ELR (cell line): ENCODE data around the gene APCDD1L.

Experiments used
- DNase-seq: peaks from one replicate; pipeline ENCODE4 v3.0.0-alpha.2; 2015; ENCODE audit warnings: low read depth

The APCDD1L gene

DNA sequence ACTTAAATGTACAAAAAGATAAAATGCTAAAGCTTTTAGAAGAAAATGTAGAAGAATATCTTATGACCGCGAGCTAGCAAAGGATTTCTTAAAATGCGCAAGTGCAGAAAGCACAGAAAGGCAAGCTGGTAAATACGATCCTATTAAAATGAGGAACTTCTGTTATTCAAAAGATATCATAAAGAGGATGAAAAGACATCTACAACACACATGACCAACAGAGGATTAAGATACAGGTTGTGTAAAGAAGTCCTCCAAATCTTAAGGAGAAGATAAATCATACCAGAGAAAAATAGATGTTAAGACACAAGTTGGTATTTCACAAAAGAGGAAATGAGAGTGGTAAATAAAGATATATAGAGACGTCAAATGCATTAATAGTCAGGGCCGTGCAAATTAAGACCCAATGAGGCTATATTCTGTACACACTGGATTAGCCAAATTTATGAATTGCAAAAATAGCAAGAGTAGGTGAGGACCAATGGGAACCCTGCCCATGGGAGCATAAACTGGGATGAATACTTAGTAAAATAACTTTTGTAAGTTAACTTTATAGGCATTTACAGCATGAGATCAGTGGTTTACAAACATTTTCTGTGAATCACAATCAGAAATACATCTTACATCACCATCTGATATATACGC, 23.0 kb downstream of the APCDD1L start:
- no peak for DNase-seq

DNA sequence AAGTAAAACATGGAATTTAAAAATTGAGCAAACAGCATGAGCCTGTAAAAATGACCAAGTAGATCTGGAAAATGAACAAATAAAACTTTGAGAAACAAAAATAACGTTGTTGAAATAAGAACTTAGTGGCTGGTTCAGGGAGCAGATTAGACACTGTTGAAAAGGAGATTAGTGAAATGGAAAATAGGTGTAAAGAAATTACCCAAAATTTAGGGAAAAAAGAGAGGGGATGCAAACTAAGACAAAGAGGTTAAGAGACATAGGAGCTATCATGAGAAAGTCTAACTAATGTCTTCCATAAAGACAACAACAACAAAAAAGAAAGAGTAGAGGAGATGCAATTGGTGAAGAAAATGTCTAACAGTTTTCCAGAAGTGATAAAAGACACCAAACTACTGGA, 29.0 kb downstream of the APCDD1L start:
- no peak for DNase-seq

DNA sequence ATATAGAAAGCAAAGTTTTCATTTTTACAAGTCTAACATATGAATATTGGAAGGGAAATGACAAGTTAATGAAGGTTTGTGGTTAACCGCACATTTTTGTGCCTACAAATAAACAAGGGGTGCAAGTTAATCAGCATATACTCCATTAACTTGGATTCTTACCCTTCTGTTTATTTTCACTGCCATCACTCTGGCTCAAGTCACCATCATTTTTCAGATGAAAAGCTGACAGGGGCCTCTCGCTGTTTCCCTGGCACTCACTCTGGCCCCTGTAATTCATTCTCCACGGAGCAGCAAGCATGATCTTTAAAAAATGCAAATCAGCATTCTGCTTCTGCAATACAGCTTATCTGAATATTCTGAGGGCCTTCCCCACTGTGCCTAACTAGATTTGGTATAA, 29.8 kb downstream of the APCDD1L start:
- no peak for DNase-seq

DNA sequence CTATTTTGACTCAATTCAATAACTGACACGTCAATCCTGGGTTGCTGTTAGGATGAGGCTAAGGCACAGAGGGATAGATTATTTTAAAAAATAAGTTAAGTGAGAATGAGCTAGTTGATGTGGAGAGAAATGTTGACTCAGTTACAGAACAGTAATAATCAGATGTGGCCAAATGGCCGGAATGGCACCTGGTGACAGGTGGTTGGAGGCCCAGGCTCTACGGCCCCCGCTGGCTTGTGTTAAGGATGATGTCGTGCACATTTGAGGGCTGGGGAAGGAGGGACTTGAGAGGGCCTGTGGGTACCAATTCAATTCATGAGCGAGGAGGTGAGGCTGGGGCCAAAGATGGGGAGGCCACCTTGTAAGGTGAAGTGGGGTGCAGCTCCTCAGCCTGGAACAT, 31.7 kb downstream of the APCDD1L start:
- DNase-seq = no peak

DNA sequence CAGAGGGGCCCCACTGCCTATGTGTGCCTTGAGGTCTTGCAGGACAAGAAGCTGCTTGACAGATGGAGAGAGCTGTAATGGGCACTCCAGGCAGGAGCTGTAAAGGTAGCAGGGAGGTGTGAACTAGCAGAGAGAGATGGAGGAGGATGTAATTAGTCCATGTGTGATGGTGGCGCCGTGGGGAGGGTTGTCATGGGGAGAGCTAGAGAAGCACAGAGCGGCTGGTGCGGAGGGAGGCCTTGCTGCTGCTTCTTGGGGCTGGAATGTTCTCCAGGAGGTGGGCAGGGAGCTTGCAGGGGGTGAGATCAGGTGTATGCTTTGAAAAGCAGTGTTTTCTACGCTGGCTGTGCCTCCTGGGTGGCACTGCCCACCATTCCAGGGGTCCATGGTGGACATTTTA, 32.1 kb downstream of the APCDD1L start:
- no peak for DNase-seq

DNA sequence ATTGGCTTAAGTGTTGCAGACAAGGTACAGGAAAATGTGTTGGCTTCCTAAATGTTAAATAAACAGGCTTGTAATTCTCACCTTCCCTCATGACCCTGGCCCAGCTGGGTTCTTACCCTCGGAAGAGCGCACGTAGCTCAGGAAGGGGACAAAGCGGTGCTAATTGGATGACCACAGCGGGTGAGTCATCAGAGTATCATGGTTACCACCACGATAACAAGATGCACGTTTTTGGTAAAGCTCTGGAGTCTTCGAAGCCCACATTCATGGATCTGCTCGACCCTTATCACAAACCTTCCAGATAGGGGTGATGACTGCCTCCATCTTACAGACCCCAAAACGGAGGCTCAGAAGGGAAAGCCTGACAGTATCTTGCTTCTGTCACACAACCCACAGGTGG, 32.8 kb downstream of the APCDD1L start:
- DNase-seq = peak; percentile 44

DNA sequence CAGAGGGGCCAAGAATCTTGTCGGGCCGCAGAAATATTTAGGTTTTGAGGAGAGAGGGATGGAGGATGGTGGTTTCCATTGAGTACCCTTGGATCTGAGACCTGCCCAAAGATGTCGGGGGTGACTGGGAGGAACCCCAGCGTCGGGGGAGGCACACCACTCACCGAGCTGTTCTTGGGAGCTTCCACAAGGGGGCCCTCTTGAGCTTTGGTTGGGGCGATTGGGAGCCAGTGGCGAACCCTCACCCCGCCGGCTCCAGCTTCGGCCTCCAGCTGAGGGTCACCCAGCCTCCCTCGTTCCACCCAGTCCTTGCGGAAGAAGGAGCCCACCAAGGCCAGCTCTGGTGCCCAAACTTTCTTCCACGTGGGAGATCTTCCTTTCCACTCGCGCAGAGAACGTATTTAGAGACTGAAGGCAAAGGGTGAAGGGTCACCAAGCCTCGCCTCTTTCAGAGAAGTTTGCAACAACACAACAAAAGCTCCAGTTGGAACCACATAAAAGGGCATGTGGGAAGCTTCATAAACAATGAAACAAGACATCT, 33.6 kb downstream of the APCDD1L start:
- DNase-seq = peak; percentile 72

DNA sequence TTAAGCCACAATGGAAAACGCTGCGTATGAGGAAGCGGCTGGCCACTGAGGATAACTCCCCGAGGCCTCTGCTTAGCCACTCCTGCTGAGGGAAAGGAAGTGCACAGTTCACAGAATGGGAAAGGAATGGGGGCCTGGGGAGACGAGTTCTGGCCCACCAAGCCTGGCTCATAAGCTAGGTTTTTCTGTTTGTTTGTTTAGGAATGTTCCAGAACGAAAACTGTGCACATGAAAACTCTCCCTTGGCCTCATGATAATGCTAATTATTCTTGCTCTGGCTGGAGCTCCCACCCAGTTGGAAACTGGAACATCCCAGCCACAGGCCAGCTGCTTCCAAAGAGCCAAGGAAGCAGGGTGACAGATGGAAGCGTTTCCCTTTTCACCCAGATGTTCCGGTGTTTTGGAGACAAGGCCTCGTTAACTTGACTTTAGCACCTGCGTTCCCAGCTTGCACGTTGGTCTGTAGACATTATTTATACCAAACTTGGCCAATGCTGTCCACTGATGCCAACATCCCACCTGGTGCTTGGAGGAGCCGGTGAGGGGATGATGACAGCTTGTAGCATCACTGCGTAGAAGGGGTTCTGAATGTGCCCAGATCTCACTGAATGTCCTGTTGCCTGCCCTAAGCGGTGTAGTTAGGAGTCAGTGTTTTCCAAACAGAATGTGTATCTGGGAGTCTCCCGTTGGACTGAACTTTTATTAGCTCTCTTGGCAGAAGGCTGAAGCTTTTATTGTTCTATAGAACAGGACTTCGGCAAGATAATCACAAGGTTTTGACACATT, 34.5 kb downstream of the APCDD1L start:
- DNase-seq = no peak

DNA sequence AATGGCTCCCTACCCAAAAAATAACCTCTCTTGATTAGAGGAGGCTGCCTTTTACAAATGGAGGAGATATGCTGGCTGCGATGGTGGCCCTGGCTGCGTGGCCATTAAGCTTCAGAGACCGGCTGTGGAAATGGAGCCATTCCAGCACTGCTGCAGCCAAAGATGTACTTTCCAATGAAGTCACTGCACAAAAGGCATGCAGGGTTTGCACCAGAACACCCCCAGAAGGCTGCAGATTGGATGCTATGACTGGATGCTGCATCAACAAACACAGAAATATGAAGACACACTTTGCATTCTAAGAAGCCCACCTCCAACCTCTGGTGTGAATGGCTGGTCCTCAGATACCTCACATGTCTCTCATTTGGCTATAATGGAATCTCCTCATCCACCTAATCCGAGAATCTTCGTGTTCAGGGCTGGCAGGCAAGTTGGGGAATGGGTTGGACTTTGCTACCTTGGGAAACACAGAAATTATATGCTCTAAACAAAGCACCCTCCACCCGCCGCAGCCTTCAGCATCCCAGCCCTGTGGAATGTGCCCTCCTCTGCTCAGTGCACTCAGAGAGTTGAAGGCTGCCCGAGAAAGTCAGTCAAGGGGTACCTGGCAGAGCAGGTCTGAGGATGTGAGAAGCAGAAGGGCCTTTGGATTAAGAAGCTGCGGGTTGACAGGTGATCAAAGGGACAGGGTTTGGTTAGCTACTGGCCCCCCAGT, 35.3 kb downstream of the APCDD1L start:
- no peak for DNase-seq

DNA sequence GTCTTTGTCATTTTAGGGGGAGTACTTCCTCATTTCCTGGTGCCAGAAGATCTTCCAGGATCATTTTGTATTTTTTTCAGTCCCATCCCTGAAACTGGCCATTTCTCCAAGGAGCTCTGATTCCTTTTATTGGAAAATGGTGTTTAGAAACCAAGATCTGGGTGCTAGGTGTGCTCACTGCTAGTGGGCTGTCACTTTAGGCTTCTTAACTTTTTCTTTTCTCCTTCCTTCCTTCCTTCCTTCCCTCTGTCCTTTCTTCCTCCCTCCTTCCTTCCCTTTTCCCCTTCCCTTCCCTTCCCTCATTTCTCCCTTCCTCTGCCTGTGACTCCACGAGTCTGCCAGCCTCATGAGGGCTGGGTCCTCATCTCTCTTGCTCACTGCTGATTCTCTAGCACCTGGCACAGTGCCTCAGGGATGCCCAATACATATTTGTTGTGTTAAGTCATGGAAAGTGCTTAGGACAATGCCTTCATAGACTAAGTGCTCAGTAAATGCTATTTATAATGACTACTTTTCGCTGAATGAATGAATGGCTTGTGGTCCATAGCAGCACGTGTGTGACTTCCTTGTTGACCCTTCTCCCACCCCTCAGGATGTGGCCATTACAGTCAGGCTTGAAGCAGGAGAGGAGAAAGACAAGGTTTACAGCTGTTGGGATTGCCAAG, 36.9 kb downstream of the APCDD1L start:
- peak; percentile 62 for DNase-seq

DNA sequence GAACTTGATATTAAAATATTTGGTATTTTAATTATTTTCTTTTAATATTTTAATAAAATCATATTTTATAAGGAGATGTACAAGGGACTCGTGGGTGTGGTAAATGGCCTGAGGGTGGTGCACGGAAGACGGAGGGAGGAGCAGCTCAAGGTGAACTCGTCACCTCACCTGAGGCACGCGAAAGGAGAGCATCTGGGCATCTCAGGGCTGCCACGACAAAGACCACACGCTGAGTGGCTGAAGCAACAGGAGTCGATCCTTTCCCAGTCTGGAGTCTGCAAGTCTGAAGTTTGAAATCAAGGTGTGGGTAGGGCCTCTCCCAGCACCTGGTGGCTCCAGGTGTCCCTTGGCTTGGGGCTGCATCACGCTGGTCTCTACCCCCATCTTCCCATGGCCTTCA, 39.7 kb downstream of the APCDD1L start:
- no peak for DNase-seq

DNA sequence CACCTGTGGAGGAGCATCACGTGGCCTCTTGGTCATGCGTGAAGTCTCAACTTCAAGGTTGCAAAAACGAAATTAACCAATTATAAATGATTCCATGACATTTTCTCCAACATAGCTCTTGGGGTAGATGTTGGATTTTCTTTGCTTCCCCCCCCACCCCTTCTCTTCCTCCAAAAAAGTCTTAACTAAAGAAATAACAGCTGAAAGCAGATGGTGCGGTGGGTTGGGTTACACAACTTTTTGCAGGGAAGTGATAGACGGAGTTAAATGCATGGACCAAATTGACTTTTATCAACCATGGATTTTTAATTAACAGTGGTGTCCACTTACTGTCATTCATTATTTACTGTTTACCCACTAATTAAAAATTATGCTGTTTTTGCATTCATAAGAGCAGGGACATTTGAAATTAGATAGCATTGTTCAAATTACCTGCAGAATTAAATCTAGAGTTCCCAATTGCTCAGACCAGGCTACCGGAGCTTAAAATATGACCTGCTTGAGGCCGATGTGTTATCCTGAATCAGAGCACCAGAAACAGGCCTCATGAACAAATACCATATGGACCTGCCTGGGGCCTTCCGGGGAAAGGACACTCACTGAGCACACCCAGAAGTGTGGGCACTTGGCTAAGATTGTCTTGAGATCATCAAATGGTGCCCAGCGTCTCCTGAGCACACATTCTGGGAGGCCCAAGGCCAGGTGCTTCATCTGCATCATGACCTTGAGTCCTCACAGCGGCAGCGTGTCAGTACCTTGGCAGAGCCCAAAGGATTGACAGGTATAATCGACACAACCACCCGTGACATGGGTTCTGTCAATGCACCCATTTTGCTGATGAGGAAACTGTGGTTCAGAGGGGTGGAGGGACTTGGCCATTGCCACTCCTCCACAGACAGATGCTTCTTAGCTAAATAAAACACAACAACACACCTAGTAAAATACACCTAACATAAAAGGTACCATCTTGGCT, 41.5 kb downstream of the APCDD1L start:
- DNase-seq = no peak

DNA sequence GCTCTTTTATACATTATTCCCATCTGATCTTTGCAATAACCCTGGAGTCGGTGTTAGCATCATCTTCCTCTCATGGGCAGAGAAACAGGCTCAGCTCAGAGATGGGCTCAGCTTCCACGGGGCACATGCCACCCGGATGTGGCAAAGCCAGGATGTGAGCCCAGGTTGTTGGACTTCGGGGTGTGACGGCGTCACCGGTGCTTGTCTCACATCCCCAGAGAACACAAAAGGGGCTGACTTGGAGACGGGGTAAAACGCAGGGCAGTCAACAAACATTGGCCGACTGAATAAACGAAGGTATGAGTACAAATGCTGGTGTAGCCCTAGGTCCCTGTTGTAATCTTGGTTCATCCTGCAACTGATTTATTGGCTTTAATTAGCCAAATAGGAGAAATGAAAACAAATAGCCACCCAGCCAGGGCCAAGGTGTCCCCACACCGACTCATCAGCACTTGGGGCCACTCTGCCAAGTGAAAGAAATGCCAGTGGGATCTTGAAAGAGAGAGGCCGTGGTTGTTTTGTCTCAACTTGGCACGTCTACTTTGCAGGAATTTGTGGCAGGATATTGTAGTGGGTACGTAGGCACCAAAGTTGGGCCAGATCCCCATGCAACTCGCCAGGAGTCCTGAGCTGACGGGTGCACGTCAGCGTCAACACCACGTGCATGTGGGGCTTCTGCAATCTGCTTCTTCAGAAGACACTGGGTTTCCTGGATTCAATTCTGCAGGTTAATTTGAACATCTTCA, 42.8 kb downstream of the APCDD1L start:
- DNase-seq = no peak

DNA sequence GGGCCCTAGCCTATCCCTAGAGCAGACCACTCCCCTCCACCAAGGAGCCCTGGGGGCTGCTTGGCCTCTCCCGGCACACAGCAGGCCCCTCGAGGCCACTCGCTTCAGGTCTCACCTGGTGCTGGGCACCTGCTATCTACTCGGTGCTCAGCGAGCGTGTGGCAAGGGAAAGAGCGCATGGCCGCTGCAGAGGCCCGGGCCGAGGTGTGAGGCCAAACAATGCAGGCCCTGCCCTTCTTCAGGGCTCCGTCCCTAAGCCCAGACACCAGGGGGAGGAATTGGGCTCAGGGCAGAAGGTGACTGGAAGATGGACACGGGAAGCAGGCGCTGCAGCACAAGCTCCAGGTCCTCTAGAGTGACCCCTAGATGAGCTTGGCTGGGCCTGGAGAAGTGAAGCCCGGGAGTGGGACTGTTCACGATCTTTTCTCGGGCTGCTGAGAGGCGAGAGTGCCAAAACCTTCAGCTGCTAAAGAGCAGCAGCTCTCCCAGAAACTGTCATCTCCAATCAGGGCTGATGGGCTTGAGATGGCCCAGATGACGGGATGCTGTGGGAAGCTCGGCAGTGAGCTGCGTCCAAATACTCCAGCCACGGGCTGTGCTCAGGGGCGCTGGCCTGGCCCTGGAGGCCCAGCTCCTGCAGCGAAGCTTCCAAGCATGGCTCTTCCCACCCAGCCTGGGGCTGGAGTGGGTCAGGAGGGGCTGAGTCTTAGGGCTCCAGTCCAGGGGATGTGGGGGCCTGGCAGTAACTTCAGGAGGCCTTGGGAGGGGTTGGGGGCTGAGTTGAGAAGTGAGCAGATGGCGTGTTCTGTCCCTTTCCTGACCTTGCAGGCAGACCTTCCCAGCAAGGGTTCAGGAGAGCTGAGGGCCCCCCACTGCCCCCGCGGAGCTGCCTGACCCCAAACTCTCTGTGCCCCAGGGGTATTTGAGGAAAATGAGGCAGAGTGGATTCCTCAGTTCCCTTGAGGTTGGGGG, 43.7 kb downstream of the APCDD1L start:
- no peak for DNase-seq

DNA sequence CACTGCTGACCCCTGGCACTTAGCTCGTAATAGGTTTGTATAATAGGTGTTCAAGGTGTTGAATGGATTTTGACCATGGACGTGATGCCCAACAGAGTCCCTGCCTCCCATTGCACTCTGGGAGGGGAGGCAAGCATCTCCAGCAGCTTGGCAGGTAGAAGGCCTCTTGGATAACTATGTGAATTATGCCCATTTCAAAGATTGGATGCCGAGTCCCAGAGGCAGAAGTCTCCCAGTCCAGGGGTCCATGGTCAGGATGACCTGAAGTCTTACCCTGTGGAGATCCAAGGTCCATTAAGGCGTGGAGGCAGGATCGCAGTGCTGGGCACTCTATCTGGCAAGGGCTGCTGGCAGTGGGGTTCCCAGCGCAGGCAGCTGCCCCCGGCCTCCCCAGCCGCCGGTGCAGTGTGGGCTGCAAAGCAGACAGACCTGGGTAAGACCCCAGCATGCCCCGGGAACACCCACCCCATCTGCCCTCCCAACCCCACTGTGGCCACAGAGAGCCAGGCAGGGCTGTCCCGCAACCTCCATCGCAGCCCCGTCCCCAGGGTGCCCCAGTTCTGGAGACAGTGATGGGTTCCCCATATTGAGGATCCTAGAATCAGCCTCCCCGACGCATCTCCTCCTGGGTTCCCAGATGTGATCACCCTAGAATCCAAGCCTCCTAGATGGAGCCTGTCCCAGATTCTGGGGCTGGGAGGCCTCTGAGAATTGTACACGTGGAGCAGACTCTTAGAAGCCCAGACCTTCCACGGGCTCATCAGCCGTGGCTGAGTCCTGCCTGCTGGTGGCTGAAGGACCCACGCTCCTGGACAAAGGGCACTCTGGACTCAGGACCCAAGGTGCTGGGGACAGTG, 44.6 kb downstream of the APCDD1L start:
- no peak for DNase-seq

DNA sequence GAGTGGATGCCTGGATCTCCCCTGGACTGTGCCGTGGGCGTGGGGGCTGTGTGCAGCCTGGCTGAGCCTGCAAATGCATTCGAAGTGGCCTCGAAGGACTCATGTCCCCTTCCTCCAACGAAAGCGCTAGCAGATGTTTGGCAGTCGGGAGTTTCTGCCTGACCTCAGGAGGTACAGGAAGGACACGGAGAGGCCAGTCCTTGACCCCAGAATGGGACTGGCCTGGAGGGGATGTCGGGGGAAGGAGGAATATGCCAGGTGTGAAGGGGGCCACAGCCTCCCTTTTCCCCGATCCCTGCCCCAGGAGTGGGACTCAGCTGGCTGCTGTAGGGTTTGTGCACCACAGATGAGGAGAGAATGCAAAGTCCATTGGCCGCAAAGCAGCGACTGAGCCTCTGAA, 45.6 kb downstream of the APCDD1L start:
- no peak for DNase-seq

DNA sequence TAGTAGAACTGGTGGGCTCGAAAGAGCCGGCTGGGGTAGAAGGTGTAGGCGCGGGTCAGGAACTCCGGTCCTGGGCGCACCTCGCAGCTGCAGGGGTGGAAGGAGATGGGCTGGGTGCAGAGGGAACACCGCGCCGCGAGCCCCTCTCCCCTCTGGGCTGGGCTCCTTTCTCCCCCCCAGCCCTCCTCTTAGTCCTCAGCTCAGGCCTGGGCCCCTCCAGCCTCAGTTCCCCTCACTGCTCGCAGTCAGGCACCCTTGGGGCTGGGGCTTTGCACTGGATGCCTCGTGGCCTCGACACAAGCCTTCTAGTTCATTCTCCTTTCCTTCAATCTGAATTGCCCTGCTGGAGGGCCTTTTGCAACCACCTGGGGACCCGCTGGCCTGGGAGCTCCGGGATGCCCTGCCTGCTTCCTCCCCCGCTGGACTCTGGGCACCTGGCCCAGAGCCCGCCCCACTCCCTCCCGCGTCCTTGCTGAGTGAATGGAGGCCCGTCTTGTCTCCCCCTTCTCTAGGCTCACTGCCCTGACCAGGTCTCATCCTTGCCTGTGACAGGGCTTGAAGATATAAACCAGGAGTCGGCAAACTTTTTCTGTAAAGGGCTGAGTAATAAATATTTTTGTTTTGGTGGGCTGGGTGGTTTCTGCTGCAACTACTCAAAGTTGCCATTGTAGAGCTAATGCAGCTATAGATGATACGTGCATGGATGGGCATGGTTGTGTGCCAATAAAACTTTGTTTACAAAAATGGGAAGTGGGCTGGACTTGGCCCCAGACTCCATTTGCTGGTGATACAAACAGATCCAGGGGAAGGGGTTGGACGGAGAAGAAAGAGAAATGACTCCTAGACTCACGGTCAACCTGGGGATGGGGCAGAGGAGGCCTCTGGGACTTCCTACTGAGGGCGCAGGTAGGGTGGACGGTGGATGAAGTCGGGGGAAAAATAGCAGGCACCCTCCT, 47.3 kb downstream of the APCDD1L start:
- DNase-seq = no peak
